Measurements from ENCODE around the gene CDC6.

DNA sequence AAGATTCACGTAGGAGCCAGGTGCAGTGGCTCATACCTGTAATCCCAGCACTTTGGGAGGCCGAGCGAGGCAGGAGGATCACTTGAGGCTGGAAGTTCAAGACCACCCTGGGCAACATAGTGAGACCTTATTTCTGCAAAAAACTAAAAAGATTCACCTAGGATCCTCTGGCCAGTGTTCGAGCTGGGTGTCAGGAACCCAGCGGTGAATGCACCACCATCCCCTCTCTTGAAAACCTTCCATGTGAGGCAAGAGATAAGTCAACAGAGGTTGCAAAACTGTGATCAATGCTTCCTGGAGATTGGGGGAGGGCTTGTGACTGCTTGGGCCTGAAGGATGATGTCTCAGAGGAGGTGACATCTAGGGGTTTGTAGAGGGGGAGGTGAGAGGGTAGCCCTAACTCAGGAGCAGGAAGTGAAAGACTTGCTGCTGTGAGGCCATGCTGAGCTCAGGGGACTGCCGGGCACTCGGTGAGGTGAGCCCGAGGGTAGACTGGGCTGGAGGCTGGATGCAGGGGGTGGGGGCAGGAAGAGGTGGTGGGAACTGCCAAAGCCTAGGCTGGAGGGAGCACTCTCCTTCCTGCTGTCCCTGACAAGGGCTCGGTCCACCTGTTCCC is 65.2 kb downstream of the CDC6 start:
- TF ChIP-seq, protein P1, sequence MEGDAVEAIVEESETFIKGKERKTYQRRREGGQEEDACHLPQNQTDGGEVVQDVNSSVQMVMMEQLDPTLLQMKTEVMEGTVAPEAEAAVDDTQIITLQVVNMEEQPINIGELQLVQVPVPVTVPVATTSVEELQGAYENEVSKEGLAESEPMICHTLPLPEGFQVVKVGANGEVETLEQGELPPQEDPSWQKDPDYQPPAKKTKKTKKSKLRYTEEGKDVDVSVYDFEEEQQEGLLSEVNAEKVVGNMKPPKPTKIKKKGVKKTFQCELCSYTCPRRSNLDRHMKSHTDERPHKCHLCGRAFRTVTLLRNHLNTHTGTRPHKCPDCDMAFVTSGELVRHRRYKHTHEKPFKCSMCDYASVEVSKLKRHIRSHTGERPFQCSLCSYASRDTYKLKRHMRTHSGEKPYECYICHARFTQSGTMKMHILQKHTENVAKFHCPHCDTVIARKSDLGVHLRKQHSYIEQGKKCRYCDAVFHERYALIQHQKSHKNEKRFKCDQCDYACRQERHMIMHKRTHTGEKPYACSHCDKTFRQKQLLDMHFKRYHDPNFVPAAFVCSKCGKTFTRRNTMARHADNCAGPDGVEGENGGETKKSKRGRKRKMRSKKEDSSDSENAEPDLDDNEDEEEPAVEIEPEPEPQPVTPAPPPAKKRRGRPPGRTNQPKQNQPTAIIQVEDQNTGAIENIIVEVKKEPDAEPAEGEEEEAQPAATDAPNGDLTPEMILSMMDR (IDR thresholded peaks at IDR 0.05), result no peak
- TF ChIP-seq POLR2A (IDR thresholded peaks at IDR 0.05), result no peak
